ENCODE measurements around the gene ZNF366.

Gene ZNF366

DNA sequence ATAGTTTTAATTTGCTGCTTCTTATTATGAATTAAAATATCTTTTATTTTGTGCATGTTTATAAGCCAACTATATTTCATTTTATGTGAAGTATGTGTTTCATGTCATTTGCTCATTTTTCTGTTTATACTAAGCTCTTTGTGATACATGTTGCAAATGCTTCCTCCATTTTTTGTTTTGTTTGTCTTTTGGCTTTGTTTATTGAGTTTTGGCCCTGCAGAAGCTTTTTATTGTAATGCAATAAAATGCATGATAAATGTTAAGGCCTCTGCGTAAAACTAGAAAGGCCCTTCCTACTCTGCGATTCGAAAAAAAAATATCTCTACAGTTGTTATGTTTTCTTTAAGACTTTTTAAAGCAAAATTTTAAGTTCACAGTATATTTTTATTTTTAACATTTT, 9.4 kb downstream of the ZNF366 start:
- H3K36me3 ChIP-seq (ENCODE audit: control insufficient read depth in 2 of 2, insufficient read depth in 2 of 2, low read length in 2 of 2): no peaks in the 10 kb centered on the region
- no peak overlapping the region for H3K9ac ChIP-seq (ENCODE audit: low read depth in 1 of 2, low read length in 2 of 2)
- no peaks in the 10 kb centered on the region for H3K9me3 ChIP-seq (ENCODE audit: control insufficient read depth in 2 of 2, low read length in 2 of 2)
- H3K4me1 ChIP-seq (ENCODE audit: control insufficient read depth in 2 of 2, insufficient read depth in 2 of 2, low read length in 2 of 2): peaks cover 0 to 4% of the 10 kb centered on the region in 2 donors
- no peak overlapping the region for H3K4me3 ChIP-seq (ENCODE audit: low read length in 2 of 2)
- no peak overlapping the region for H3K27ac ChIP-seq (ENCODE audit: low read depth in 2 of 2, low read length in 2 of 2)
- H3K27me3 ChIP-seq (ENCODE audit: control insufficient read depth in 2 of 2, insufficient read depth in 2 of 2, low read length in 2 of 2): no peaks in the 10 kb centered on the region

DNA sequence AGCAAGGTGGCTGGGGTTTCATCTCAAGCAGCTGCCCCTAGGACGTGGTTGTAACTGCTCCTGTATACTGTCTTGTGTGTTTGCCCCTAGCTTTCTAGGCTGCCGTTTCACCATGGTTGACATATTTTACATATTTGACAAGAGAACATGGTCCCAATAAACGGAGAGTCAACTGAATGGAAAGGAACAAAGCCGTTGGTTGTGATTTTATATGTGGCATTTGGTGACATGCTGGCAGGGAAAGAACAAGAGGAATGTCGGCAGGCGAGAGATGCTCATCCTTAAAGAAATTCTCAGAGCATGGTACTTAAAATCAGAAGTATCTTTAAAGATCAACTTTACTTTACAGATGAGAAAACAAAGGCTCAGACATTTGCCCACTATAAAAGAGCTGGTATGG, 11.8 kb downstream of the ZNF366 start:
- H3K9ac ChIP-seq (ENCODE audit: low read depth in 1 of 2, low read length in 2 of 2): no peak overlapping the region
- H3K4me3 ChIP-seq (ENCODE audit: low read length in 2 of 2): no peak overlapping the region
- no peaks in the 10 kb centered on the region for H3K27me3 ChIP-seq (ENCODE audit: control insufficient read depth in 2 of 2, insufficient read depth in 2 of 2, low read length in 2 of 2)
- H3K4me1 ChIP-seq (ENCODE audit: control insufficient read depth in 2 of 2, insufficient read depth in 2 of 2, low read length in 2 of 2): peaks cover 0 to 4% of the 10 kb centered on the region in 2 donors
- H3K9me3 ChIP-seq (ENCODE audit: control insufficient read depth in 2 of 2, low read length in 2 of 2): no peaks in the 10 kb centered on the region
- H3K36me3 ChIP-seq (ENCODE audit: control insufficient read depth in 2 of 2, insufficient read depth in 2 of 2, low read length in 2 of 2): no peaks in the 10 kb centered on the region
- H3K27ac ChIP-seq (ENCODE audit: low read depth in 2 of 2, low read length in 2 of 2): no peak overlapping the region

DNA sequence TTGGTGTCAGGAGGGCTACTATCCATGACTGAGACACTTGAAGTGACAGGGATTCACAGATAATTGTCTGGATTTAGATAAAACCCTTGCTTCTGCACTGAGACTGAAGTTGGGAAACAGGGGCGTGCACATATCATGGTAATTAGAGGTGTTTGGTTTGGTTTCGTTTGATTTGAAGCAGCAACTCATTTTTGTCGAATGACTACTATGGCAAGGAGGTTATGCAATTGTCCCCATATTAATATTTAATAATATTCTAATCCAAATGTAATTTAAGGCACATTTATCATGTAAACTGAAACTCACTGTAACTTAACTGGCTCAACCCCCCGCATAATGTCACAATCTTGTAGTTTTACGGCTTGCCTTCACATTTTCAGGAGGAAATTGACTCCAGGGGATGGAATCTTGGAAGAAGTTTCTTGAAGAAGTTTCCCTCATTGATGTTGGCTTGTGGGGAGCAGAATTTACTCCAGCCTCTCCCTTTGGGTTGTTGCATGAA, 12.5 kb downstream of the ZNF366 start:
- H3K4me1 ChIP-seq (ENCODE audit: control insufficient read depth in 2 of 2, insufficient read depth in 2 of 2, low read length in 2 of 2): peaks cover 0 to 4% of the 10 kb centered on the region in 2 donors
- no peak overlapping the region for H3K9ac ChIP-seq (ENCODE audit: low read depth in 1 of 2, low read length in 2 of 2)
- no peaks in the 10 kb centered on the region for H3K27me3 ChIP-seq (ENCODE audit: control insufficient read depth in 2 of 2, insufficient read depth in 2 of 2, low read length in 2 of 2)
- no peaks in the 10 kb centered on the region for H3K36me3 ChIP-seq (ENCODE audit: control insufficient read depth in 2 of 2, insufficient read depth in 2 of 2, low read length in 2 of 2)
- no peak overlapping the region for H3K4me3 ChIP-seq (ENCODE audit: low read length in 2 of 2)
- H3K27ac ChIP-seq (ENCODE audit: low read depth in 2 of 2, low read length in 2 of 2): no peak overlapping the region
- H3K9me3 ChIP-seq (ENCODE audit: control insufficient read depth in 2 of 2, low read length in 2 of 2): no peaks in the 10 kb centered on the region

DNA sequence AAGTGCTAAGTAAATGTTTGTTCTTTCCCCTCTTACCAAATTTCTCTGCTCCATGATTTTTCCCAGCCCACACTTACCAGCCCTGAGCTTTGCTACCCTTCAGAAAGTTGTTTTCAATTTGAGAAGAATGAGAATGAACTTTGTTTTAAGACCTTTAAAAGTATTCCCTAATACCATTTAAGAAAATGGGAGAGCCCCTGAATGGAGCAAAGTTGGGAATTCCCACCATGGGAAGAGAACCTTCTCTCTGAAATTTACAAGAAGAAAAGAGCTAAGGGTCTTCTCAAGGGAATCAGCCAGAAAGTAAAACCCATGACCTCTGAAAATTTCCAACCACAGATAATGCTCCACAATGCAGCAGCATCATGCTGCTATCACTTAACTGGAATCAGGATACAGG, 17.7 kb downstream of the ZNF366 start:
- Histone ChIP-seq H3K36me3 (ENCODE audit: control insufficient read depth in 2 of 2, insufficient read depth in 2 of 2, low read length in 2 of 2) (no peaks in the 10 kb centered on the region), H3K27ac (ENCODE audit: low read depth in 2 of 2, low read length in 2 of 2) (no peak overlapping the region), H3K9ac (ENCODE audit: low read depth in 1 of 2, low read length in 2 of 2) (no peak overlapping the region), H3K9me3 (ENCODE audit: control insufficient read depth in 2 of 2, low read length in 2 of 2) (no peaks in the 10 kb centered on the region), H3K4me3 (ENCODE audit: low read length in 2 of 2) (no peak overlapping the region), H3K27me3 (ENCODE audit: control insufficient read depth in 2 of 2, insufficient read depth in 2 of 2, low read length in 2 of 2) (no peaks in the 10 kb centered on the region), H3K4me1 (ENCODE audit: control insufficient read depth in 2 of 2, insufficient read depth in 2 of 2, low read length in 2 of 2) (no peaks in the 10 kb centered on the region)

DNA sequence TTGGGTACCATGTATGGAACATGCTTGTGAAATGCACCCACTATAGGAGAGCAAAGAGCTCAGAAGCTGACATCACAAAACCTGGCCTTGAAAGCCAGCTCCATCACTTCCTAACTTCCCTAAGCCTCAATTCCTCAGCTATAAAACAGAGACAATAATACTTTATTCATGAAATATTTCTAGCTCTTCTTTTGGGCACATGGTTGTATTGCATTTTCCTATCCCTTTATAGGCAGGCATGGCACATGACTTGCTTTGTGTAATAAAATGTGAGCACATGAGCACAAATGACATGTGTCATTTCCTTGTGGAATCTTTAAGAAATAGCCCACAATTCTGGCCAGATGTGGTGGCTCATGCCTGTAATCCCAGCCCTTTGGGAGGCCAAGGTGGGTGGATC, 18.5 kb downstream of the ZNF366 start:
- H3K36me3 ChIP-seq (ENCODE audit: control insufficient read depth in 2 of 2, insufficient read depth in 2 of 2, low read length in 2 of 2): no peaks in the 10 kb centered on the region
- H3K4me1 ChIP-seq (ENCODE audit: control insufficient read depth in 2 of 2, insufficient read depth in 2 of 2, low read length in 2 of 2): no peaks in the 10 kb centered on the region
- no peaks in the 10 kb centered on the region for H3K27me3 ChIP-seq (ENCODE audit: control insufficient read depth in 2 of 2, insufficient read depth in 2 of 2, low read length in 2 of 2)
- H3K4me3 ChIP-seq (ENCODE audit: low read length in 2 of 2): no peak overlapping the region
- no peak overlapping the region for H3K27ac ChIP-seq (ENCODE audit: low read depth in 2 of 2, low read length in 2 of 2)
- H3K9me3 ChIP-seq (ENCODE audit: control insufficient read depth in 2 of 2, low read length in 2 of 2): no peaks in the 10 kb centered on the region
- H3K9ac ChIP-seq (ENCODE audit: low read depth in 1 of 2, low read length in 2 of 2): no peak overlapping the region

DNA sequence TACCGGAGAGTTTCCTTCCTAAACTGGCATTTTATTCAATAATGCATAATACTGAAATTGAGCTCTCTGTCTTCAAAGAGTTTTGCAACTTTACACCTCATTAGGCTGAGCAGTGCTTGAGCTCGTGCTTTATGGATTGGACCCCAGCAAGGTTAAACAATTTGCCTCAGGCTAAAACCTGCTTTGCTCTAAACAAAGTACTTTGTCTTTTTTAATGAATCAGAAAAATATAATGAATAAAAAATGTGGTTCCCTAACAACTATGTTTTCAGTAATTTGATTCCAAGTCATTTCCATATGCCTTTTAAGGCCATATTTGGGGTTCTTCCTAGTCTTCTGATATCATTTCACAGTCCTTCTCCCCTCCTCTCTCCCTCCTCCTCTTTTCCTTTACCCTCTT, 20.0 kb downstream of the ZNF366 start:
- Histone ChIP-seq H3K9me3 (ENCODE audit: control insufficient read depth in 2 of 2, low read length in 2 of 2) (no peaks in the 10 kb centered on the region), H3K4me3 (ENCODE audit: low read length in 2 of 2) (no peak overlapping the region), H3K9ac (ENCODE audit: low read depth in 1 of 2, low read length in 2 of 2) (no peak overlapping the region), H3K27ac (ENCODE audit: low read depth in 2 of 2, low read length in 2 of 2) (no peak overlapping the region), H3K27me3 (ENCODE audit: control insufficient read depth in 2 of 2, insufficient read depth in 2 of 2, low read length in 2 of 2) (no peaks in the 10 kb centered on the region), H3K36me3 (ENCODE audit: control insufficient read depth in 2 of 2, insufficient read depth in 2 of 2, low read length in 2 of 2) (no peaks in the 10 kb centered on the region), H3K4me1 (ENCODE audit: control insufficient read depth in 2 of 2, insufficient read depth in 2 of 2, low read length in 2 of 2) (no peaks in the 10 kb centered on the region)

DNA sequence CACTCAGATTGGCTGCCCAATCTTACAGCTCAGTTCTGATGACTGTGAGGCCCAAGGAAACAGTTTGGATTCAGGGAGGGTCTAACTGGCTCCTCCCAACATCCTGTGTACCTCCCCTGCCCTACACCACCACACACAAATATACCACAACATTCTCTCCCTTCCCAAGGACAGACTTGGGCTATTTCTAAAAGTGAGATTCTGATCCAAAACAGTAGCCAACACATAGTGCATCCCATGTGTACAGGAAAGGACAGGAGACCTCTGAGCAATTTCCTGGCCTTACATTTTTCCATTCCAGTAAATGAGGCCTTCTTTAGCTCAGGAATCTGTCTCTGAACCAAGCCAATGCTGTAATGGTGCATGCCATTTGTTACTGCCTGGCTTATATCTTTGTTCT, 20.8 kb downstream of the ZNF366 start:
- H3K4me1 ChIP-seq (ENCODE audit: control insufficient read depth in 2 of 2, insufficient read depth in 2 of 2, low read length in 2 of 2): no peaks in the 10 kb centered on the region
- H3K27ac ChIP-seq (ENCODE audit: low read depth in 2 of 2, low read length in 2 of 2): no peak overlapping the region
- no peak overlapping the region for H3K4me3 ChIP-seq (ENCODE audit: low read length in 2 of 2)
- H3K9ac ChIP-seq (ENCODE audit: low read depth in 1 of 2, low read length in 2 of 2): no peak overlapping the region
- H3K36me3 ChIP-seq (ENCODE audit: control insufficient read depth in 2 of 2, insufficient read depth in 2 of 2, low read length in 2 of 2): no peaks in the 10 kb centered on the region
- no peaks in the 10 kb centered on the region for H3K27me3 ChIP-seq (ENCODE audit: control insufficient read depth in 2 of 2, insufficient read depth in 2 of 2, low read length in 2 of 2)
- no peaks in the 10 kb centered on the region for H3K9me3 ChIP-seq (ENCODE audit: control insufficient read depth in 2 of 2, low read length in 2 of 2)

DNA sequence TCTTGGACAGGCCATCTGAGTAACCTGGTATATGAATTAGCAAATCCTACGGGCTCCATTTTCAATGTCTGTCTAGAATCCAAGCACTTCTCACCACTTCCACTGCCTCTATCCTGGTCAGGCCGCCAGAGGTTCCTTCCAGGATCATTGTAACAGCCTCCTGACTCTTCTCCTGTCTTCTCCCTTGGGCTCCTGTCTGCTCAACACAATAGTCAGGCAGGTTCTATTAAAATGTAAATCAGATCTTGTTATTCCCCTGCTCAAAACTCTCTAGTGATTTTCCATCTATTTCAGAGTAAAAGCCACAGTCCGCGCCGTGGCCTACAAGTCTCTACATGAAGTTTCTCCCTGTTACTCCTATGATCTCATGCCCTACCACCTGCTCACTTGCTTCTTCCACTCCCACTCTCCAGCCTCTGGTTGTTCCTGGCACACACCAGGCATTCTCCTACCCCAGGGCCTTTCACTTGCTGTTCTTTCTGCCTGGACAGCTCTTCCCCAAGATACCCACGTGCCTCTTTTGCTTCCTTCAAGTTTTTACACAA, 21.7 kb downstream of the ZNF366 start:
- H3K4me3 ChIP-seq (ENCODE audit: low read length in 2 of 2): no peak overlapping the region
- no peaks in the 10 kb centered on the region for H3K27me3 ChIP-seq (ENCODE audit: control insufficient read depth in 2 of 2, insufficient read depth in 2 of 2, low read length in 2 of 2)
- no peaks in the 10 kb centered on the region for H3K36me3 ChIP-seq (ENCODE audit: control insufficient read depth in 2 of 2, insufficient read depth in 2 of 2, low read length in 2 of 2)
- no peaks in the 10 kb centered on the region for H3K9me3 ChIP-seq (ENCODE audit: control insufficient read depth in 2 of 2, low read length in 2 of 2)
- no peak overlapping the region for H3K27ac ChIP-seq (ENCODE audit: low read depth in 2 of 2, low read length in 2 of 2)
- no peak overlapping the region for H3K9ac ChIP-seq (ENCODE audit: low read depth in 1 of 2, low read length in 2 of 2)
- no peaks in the 10 kb centered on the region for H3K4me1 ChIP-seq (ENCODE audit: control insufficient read depth in 2 of 2, insufficient read depth in 2 of 2, low read length in 2 of 2)

DNA sequence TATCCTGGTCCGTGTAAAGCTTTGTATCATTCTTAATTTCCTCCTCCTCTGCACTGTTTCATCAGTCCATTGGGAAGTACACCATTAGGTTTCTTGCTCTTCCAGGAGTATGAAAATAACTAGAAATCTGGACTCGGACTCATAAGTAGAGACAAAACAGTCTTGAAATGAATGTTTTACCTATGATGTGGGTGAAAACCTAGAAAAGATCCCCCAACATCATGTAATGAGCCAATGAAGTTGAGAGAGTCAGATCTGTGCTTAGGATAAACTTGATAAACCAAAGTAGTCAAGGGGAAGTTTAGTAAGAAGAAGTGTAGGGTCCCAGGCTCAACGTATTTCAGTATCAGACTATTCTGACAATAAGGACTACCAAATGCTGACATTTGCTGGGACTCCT, 25.2 kb downstream of the ZNF366 start:
- Histone ChIP-seq H3K27me3 (ENCODE audit: control insufficient read depth in 2 of 2, insufficient read depth in 2 of 2, low read length in 2 of 2) (no peaks in the 10 kb centered on the region), H3K4me1 (ENCODE audit: control insufficient read depth in 2 of 2, insufficient read depth in 2 of 2, low read length in 2 of 2) (no peaks in the 10 kb centered on the region), H3K9me3 (ENCODE audit: control insufficient read depth in 2 of 2, low read length in 2 of 2) (no peaks in the 10 kb centered on the region), H3K36me3 (ENCODE audit: control insufficient read depth in 2 of 2, insufficient read depth in 2 of 2, low read length in 2 of 2) (no peaks in the 10 kb centered on the region), H3K4me3 (ENCODE audit: low read length in 2 of 2) (no peak overlapping the region), H3K9ac (ENCODE audit: low read depth in 1 of 2, low read length in 2 of 2) (no peak overlapping the region), H3K27ac (ENCODE audit: low read depth in 2 of 2, low read length in 2 of 2) (no peak overlapping the region)

DNA sequence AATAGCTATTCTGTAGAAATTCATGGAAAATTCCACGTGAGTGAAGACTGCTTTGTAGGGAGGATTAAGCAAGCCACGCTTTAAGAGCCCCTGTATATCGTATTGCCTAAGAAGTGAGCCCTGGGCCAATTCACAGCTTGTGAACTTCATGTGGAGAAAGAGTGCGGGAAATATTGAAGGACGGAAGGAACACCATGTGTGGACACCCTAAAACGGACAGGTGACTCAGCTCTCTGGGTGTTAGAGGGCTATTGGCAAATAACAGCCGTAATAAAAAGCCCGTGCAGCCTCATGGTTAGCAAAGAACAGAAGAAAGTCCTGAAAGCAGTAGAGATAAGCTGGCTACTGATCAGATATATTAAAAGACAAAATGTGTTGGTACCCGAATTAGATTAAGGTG, 26.4 kb downstream of the ZNF366 start:
- Histone ChIP-seq H3K27me3 (ENCODE audit: control insufficient read depth in 2 of 2, insufficient read depth in 2 of 2, low read length in 2 of 2) (no peaks in the 10 kb centered on the region), H3K36me3 (ENCODE audit: control insufficient read depth in 2 of 2, insufficient read depth in 2 of 2, low read length in 2 of 2) (no peaks in the 10 kb centered on the region), H3K4me3 (ENCODE audit: low read length in 2 of 2) (no peak overlapping the region), H3K9me3 (ENCODE audit: control insufficient read depth in 2 of 2, low read length in 2 of 2) (no peaks in the 10 kb centered on the region), H3K9ac (ENCODE audit: low read depth in 1 of 2, low read length in 2 of 2) (no peak overlapping the region), H3K27ac (ENCODE audit: low read depth in 2 of 2, low read length in 2 of 2) (no peak overlapping the region), H3K4me1 (ENCODE audit: control insufficient read depth in 2 of 2, insufficient read depth in 2 of 2, low read length in 2 of 2) (no peaks in the 10 kb centered on the region)

DNA sequence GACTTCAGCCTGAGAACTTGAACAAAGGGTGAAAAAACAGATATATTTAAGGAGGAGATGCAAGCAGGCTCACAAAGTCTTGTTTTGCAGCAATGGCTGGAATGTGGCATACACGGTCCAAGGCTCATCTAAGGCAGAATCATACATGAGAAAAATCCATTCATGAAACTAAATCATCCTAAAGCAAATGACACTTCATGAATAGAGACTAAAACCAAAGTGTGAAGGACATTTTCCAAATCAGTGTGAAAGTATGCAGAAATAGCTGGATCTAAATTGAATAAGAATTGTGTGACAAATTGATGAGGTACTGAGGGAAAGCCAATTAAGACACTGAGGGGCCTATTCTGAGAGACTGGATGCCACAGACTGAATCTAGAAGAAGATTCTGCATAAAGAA, 27.3 kb downstream of the ZNF366 start:
- Histone ChIP-seq H3K27ac (ENCODE audit: low read depth in 2 of 2, low read length in 2 of 2) (no peak overlapping the region), H3K36me3 (ENCODE audit: control insufficient read depth in 2 of 2, insufficient read depth in 2 of 2, low read length in 2 of 2) (no peaks in the 10 kb centered on the region), H3K27me3 (ENCODE audit: control insufficient read depth in 2 of 2, insufficient read depth in 2 of 2, low read length in 2 of 2) (no peaks in the 10 kb centered on the region), H3K4me3 (ENCODE audit: low read length in 2 of 2) (no peak overlapping the region), H3K9ac (ENCODE audit: low read depth in 1 of 2, low read length in 2 of 2) (no peak overlapping the region), H3K4me1 (ENCODE audit: control insufficient read depth in 2 of 2, insufficient read depth in 2 of 2, low read length in 2 of 2) (no peaks in the 10 kb centered on the region), H3K9me3 (ENCODE audit: control insufficient read depth in 2 of 2, low read length in 2 of 2) (no peaks in the 10 kb centered on the region)
